Gastrocnemius medialis (tissue), 4 donors: Measurements from ENCODE around the gene ARHGAP9.
A peak's percentile ranks its signal among the peaks of the same experiment; 100 is the strongest.

Experiments
- CTCF ChIP-seq, 5 experiments: fragments of 450-650 bp in 3 of 5; fragments of 200-600 bp in 2 of 5; sonication (generic) in 2 of 5; IDR thresholded peaks in 4 of 5; conservative IDR thresholded peaks in 1 of 5; 1 replicate in 4 of 5; 2 replicates in 1 of 5; pipeline ENCODE4 v1.5.1; 2016 to 2019; ENCODE audit warnings: antibody characterized with exemption in 5 of 5, mild to moderate bottlenecking in 3 of 5, moderate library complexity in 3 of 5
- POLR2A ChIP-seq, 2 donors: fragments of 450-650 bp; IDR thresholded peaks; one replicate each; pipeline ENCODE4 v1.6.1; 2017; ENCODE audit warnings: antibody characterized with exemption in 2 of 2, mild to moderate bottlenecking in 2 of 2, moderate library complexity in 2 of 2

GRCh38 chr12:57430112-57430930, 49.3 kb downstream of the ARHGAP9 start:
- peak in 2 of 5 experiments; percentile 32 to 38 for TF ChIP-seq CTCF (IDR thresholded peaks at IDR 0.05 in 4 of 5, conservative IDR thresholded peaks at IDR 0.05 in 1 of 5)
- TF ChIP-seq POLR2A (IDR thresholded peaks at IDR 0.05) = no peak
